HG02884 (cell line): ENCODE results near the gene CFAP299.

Experiments
- ATAC-seq: cut with Tn5 transposase; IDR thresholded peaks from one replicate; pipeline ENCODE4 v1.9.1; 2021; ENCODE audit warnings: mild to moderate bottlenecking, moderate library complexity; ENCODE audit not compliant: unreplicated experiment

Gene CFAP299

GRCh38 chr4:80387390-80388283, 52.1 kb downstream of the CFAP299 start:
- ATAC-seq: no peak

DNA sequence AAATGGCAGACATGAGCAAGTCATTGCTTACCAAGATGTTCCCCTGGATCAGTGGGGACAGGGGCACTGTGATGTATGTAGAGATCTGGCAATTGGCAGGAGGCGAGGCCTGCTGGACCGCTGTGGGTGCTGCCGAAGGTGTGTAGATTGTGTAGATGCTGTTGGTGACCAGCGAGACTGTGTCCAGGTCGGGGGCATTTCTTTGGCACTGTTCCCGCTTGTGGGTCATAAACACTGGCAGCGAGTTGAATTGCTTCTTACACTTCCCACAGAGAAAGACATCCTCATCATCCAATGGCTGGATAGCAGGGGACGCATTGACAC, 52.7 kb downstream of the CFAP299 start:
- ATAC-seq: no peak

- no peak for ATAC-seq
Observed at GRCh38 chr4:80390178-80390577, 54.6 kb downstream of the CFAP299 start.

DNA sequence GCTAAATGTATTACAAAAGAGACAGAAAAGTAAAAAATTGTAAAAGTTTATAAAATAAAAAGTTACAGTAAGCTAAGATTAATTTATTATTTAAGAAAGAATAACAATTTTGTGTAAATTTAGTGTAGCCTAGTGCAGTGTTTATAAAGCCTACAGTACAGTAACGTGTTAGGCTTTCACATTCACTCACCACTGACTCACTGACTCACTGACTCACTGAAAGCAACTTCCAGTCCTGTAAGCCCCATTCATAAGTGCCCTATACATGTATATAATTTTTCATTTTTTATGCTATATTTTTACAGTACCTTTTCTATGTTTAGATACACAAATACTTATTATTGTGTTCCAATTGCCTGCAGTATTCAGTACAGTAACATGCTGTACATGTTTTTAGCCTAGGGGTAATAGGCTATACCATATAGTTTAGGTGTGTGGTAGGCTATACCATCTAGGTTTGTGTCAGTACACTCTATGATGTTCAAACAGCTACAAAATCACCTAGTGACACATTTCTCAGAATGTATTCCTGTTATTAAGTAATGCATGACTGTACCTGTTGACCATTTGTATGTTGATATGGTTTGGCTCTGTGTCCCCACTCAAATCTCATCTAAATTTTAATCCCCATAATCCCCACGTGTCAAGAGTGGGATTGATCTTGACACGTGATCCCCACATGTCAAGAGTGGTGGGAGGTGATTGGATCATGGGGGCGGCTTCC, 57.9 kb downstream of the CFAP299 start:
- peak; percentile 87 for ATAC-seq

GRCh38 chr4:80393970-80394250, 58.4 kb downstream of the CFAP299 start:
- ATAC-seq: peak; percentile 29

DNA sequence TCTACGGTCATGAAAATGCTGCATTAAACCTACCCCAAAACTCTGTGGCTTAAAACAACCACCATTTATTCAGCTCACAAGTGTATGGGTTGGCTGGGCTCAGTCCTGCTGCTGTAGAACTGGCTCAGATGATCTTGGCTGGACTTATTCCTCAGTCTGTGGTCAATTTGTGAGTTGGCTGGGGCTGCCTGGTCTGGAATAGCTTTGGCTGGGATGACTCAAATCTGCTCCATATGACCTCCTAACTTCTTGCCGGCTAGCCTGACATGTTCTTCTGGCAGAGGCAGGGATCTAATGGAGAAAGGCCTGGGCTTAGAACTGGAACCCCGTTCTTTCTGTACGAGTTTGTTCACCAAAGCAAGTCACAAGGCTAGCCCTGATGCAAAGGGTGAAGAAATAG, 71.7 kb downstream of the CFAP299 start:
- ATAC-seq: no peak

DNA sequence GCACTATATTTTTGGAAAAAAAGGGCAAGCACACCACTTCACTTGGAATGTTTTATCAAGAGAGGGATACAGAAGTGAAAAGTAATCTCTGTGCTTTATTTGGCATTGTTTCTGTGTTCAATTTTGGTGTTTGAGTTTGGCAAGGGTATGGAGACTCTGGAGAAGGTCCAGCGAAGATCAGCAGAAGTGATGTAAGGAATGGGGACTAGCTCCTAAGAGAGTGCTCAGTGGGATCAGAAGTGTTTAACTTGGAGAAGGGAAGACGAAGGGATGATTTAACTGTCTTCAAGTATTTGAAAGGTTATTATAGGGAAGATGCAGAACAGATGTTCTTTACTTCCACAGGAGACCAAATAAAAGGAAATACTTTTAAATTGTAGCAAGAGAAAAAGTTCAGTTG, 74.3 kb downstream of the CFAP299 start:
- ATAC-seq: no peak

- no peak for ATAC-seq
Observed at GRCh38 chr4:80412322-80412721, 76.8 kb downstream of the CFAP299 start.

GRCh38 chr4:80413086-80413485, 77.6 kb downstream of the CFAP299 start:
- ATAC-seq: no peak

DNA sequence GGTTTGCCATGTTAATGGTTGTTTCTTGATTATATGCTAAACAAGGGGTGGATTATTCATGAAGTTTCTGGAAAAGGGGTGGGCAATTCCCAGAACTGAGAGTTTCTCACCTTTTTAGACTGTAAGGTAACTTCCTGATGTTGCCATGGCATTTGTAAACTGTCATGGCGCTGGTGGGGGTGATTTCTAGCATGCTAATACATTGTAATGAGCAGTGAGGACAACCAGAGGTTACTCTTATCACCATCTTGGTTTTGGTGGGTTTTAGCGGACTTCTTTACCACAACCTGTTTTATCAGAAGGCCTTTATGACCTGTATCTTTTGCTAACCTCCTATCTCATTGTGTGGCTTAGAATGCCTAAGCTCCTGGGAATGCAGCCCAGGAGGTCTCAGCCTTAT, 81.5 kb downstream of the CFAP299 start:
- no peak for ATAC-seq

- no peak for ATAC-seq
Observed at GRCh38 chr4:80419946-80420345, 84.4 kb downstream of the CFAP299 start.

DNA sequence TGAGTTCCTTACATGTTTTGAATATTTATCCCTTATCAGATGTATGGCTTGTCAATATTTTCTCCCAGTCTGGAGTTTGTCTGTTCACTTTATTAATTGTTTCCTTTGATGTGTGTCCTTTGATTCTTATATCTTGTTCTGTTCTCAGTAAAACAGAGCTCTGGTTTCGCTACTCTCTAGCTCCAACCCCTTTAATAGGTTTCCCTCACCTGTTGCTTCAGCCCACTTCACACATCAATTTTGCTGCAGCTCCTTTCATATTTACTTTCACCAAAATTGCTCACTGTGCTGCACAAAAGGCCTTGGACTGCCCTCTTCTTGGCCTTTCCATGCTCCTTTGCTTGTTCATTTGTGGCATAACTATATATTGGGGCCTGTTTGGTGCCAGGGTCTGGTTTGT, 85.1 kb downstream of the CFAP299 start:
- ATAC-seq: no peak

- ATAC-seq: no peak
Observed at GRCh38 chr4:80422727-80423404, 87.3 kb downstream of the CFAP299 start.

GRCh38 chr4:80423553-80424224, 88.2 kb downstream of the CFAP299 start:
- ATAC-seq: no peak

DNA sequence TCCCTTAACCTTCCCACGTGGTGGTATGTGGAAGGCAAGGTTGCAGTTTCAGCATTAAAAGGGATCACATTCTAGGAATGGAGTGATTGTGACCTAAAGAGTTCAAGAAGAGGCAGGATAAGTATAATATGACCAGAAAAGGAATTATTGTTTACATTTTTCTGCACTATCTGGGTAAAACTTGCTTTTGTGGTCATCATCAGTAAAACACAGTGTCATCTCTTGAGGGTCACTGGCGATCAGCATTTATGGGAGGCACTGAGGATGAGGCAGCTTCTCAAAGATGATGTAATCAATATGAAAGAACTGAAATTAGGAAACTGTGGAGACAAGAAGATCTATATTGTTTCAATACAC, 88.7 kb downstream of the CFAP299 start:
- no peak for ATAC-seq

DNA sequence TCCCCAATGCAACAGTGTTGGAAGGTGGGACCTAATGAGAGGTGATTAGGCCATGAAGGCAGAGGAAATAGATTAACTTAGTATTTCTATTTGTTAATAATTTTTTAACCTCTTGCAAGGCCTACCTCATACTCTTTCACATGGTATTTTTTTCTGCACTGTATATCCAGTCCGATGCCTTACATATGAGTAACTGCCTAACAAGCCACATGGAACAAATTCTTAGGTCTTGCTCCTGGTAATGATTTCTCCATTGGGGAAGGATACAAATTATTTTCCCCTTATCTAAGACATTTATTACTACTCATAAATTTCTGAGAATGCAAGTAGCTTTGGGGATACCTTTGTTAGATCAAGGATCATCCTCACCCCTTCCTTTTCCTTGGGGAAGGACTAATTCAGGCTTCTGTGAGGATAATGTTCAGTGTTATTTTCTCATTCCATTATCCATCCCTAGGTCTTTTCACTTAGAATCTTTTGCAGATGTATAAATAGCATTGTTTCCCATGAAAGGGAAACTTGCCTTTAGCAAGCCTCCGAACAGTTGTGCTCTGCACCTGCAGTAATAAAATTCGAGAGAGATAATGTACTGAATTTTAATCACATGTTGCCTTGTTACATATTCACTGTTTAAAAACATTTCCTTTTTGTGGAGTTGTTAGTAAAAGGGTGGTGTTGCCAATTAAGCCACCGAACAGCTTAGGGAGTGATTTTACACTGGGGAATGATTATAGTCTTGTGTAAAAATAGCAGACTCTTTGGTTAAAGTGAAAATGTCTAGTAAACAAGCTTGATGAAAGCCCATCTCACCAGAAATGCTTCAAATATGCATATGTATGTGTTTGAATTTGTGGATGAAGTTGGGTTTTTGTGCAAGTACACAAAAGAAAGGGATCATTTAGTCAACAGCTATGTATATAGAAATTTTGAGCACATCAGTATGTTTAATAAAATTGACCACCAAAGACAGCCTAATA, 89.9 kb downstream of the CFAP299 start:
- no peak for ATAC-seq

- ATAC-seq: no peak
Observed at GRCh38 chr4:80431203-80431965, 95.9 kb downstream of the CFAP299 start.

GRCh38 chr4:80434238-80434637, 98.7 kb downstream of the CFAP299 start:
- no peak for ATAC-seq

DNA sequence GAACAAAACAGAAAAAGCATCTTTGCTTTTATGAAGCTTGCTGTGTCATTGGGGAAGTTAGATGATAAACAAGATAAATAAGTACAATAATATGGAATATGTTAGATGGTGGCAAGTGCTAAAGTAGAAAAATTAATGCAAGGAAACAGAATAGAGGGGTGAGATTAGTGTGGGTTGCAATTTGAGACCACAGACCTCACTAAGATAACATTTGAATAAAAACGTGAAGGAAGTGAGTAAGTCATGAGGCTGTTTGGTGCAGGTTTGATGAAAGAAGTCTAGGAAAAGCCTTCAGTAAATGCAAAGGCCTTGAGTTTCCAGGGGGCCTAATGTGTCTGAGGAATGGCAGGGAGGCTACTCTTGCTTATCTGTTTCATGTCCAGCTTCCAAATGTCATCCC, 102.5 kb downstream of the CFAP299 start:
- no peak for ATAC-seq
